DND-41 (cell line): ENCODE data around the gene EREG.

Experiments
- ATAC-seq: fragments of 200-7000 bp; cut with Tn5 transposase; 3 replicates; pipeline ENCODE4 v1.9.1; 2021; ENCODE audit warnings: low read depth; ENCODE audit not compliant: insufficient read depth
- DNase-seq: peaks from one replicate; pipeline ENCODE4 v3.0.0-alpha.2; 2020
- H2AFZ ChIP-seq: 2 replicates; pipeline ENCODE4 v1.6.0; 2012; ENCODE audit warnings: low read depth, low read length
- H3K27ac ChIP-seq: 2 replicates; pipeline ENCODE4 v1.5.1; 2012; ENCODE audit warnings: low read length, inconsistent platforms
- H3K27me3 ChIP-seq: fragments of 200-600 bp; sonication (generic); 2 replicates; pipeline ENCODE4 v1.6.0; 2012; ENCODE audit warnings: low read length, mild to moderate bottlenecking, inconsistent platforms; ENCODE audit not compliant: insufficient read depth, poor library complexity
- H3K36me3 ChIP-seq: 2 replicates; pipeline ENCODE4 v1.5.1; 2012; ENCODE audit warnings: low read length, inconsistent platforms; ENCODE audit not compliant: insufficient read depth
- H3K4me1 ChIP-seq: 2 replicates; pipeline ENCODE4 v1.5.1; 2012; ENCODE audit warnings: mild to moderate bottlenecking, low read length; ENCODE audit not compliant: insufficient read depth
- H3K4me2 ChIP-seq: 2 replicates; pipeline ENCODE4 v1.6.0; 2012; ENCODE audit warnings: mild to moderate bottlenecking, moderate library complexity, low read length, inconsistent platforms; ENCODE audit not compliant: insufficient read depth
- H3K4me3 ChIP-seq, 2 experiments: fragments of 200-600 bp in 1 of 2; shearing (Covaris generic) in 1 of 2; 2 replicates each; pipeline ENCODE4 v1.5.1; 2012 to 2016; ENCODE audit warnings: inconsistent platforms in 2 of 2, low read length in 2 of 2, mild to moderate bottlenecking in 2 of 2, low read depth in 1 of 2, moderate library complexity in 1 of 2
- H3K79me2 ChIP-seq: 2 replicates; pipeline ENCODE4 v1.6.0; 2012; ENCODE audit warnings: low read length, inconsistent platforms; ENCODE audit not compliant: insufficient read depth
- H3K9ac ChIP-seq: 2 replicates; pipeline ENCODE4 v1.6.0; 2012; ENCODE audit warnings: low read depth, mild to moderate bottlenecking, inconsistent platforms, low read length, moderate library complexity
- H3K9me3 ChIP-seq: 2 replicates; pipeline ENCODE4 v1.5.1; 2012; ENCODE audit warnings: low read length, moderate library complexity, mild to moderate bottlenecking, inconsistent platforms; ENCODE audit not compliant: insufficient read depth, severe bottlenecking
- H4K20me1 ChIP-seq: 2 replicates; pipeline ENCODE4 v1.6.0; 2012; ENCODE audit warnings: low read length; ENCODE audit not compliant: insufficient read depth
- CTCF ChIP-seq: IDR thresholded peaks from 2 replicates; pipeline ENCODE4 v1.5.1; 2012; ENCODE audit warnings: borderline replicate concordance, low read length, moderate library complexity, mild to moderate bottlenecking; ENCODE audit not compliant: poor library complexity, severe bottlenecking; ENCODE audit errors: extremely low read depth
- EZH2 ChIP-seq: IDR thresholded peaks from 3 replicates; pipeline ENCODE4 v1.6.1; 2012; ENCODE audit warnings: borderline replicate concordance, low read depth, mild to moderate bottlenecking, moderate library complexity, low read length, inconsistent platforms; ENCODE audit not compliant: severe bottlenecking

Gene EREG

GRCh38 chr4:74364652-74365491, at the start of gene EREG:
EREG (plus strand) TSS chr4:74365145; CDS start chr4:74365309, 164 bp downstream.
- DNase-seq (no peak), ATAC-seq (no peak)
- Histone ChIP-seq H3K36me3 (no peaks in the 10 kb centered on the region), H4K20me1 (no peaks in the 10 kb centered on the region), H3K4me1 (no peaks in the 10 kb centered on the region), H2AFZ (no peak within 1 kb of the TSS), H3K9me3 (no peaks in the 10 kb centered on the region), H3K9ac (no peak within 1 kb of the TSS), H3K79me2 (no peaks in the 10 kb centered on the region), H3K27ac (no peak within 1 kb of the TSS), H3K4me3 (no peak within 1 kb of the TSS), H3K4me2 (no peak within 1 kb of the TSS), H3K27me3 (peaks cover 3% of the 10 kb centered on the region)
- TF ChIP-seq EZH2 (no peak), CTCF (no peak)

- no peak overlapping the region for H3K4me2 ChIP-seq
- H3K9me3 ChIP-seq = no peaks in the 10 kb centered on the region
- no peak overlapping the region for H3K9ac ChIP-seq
- DNase-seq (no peak), ATAC-seq (no peak)
- H4K20me1 ChIP-seq = no peaks in the 10 kb centered on the region
- H3K4me3 ChIP-seq = no peak overlapping the region
- no peaks in the 10 kb centered on the region for H3K36me3 ChIP-seq
- no peaks in the 10 kb centered on the region for H3K27me3 ChIP-seq
- H3K4me1 ChIP-seq = peaks cover 2% of the 10 kb centered on the region; the same call in 1 of the 2 replicates
- H2AFZ ChIP-seq = no peak overlapping the region
- no peak for TF ChIP-seq EZH2
- TF ChIP-seq CTCF = no peak
- no peaks in the 10 kb centered on the region for H3K79me2 ChIP-seq
- no peak overlapping the region for H3K27ac ChIP-seq
These were observed 49.6 kb upstream of the EREG start for GRCh38 chr4:74315376-74315775.

- Histone ChIP-seq H3K36me3 (no peaks in the 10 kb centered on the region), H3K79me2 (no peaks in the 10 kb centered on the region), H4K20me1 (no peaks in the 10 kb centered on the region), H3K9me3 (no peaks in the 10 kb centered on the region), H3K27me3 (no peaks in the 10 kb centered on the region), H3K4me3 (no peak overlapping the region), H3K4me2 (no peak overlapping the region), H3K4me1 (peaks cover 3% of the 10 kb centered on the region; the same call in 1 of the 2 replicates), H2AFZ (no peak overlapping the region), H3K27ac (no peak overlapping the region), H3K9ac (no peak overlapping the region)
- no peak for TF ChIP-seq CTCF
- ATAC-seq (no peak), DNase-seq (no peak)
These were observed 48.5 kb upstream of the EREG start for GRCh38 chr4:74316397-74316796.
